HepG2 (cell line): ENCODE measurements around the gene TJP2. TPM values are rescaled to one million over a fixed set of nuclear protein-coding genes. Genes with fewer than 3 reads are reported as not detected.

Source experiments
- EEA1 ChIP-seq: sonication (generic); formaldehyde crosslinking; IDR thresholded peaks from 2 replicates; pipeline ENCODE4 v1.5.1; 2020; ENCODE audit warnings: mild to moderate bottlenecking, missing genetic modification reagents, borderline replicate concordance
- EED ChIP-seq: sonication (generic); formaldehyde crosslinking; IDR thresholded peaks from 2 replicates; pipeline ENCODE4 v1.5.0; 2020; ENCODE audit warnings: mild to moderate bottlenecking, missing genetic modification reagents
- IKZF4 ChIP-seq: sonication (generic); formaldehyde crosslinking; IDR thresholded peaks from 2 replicates; pipeline ENCODE4 v1.5.1; 2020; ENCODE audit warnings: borderline replicate concordance, mild to moderate bottlenecking, low read depth, missing genetic modification reagents; ENCODE audit errors: not compliant biosample characterization
- MAFG ChIP-seq: sonication (generic); formaldehyde crosslinking; IDR thresholded peaks from 2 replicates; pipeline ENCODE4 v1.5.1; 2020; ENCODE audit warnings: mild to moderate bottlenecking, missing genetic modification reagents
- MZF1 ChIP-seq: sonication (generic); formaldehyde crosslinking; IDR thresholded peaks from 2 replicates; pipeline ENCODE4 v1.8.1; 2023; ENCODE audit warnings: mild to moderate bottlenecking, missing genetic modification reagents, borderline replicate concordance
- RFX5 ChIP-seq: IDR thresholded peaks from 2 replicates; pipeline ENCODE4 v1.6.1; 2011; ENCODE audit warnings: low read depth, low read length, improper control_type of control experiment
- ZBTB1 ChIP-seq: sonication (generic); formaldehyde crosslinking; IDR thresholded peaks from 2 replicates; pipeline ENCODE4 v1.4.0; 2020; ENCODE audit warnings: missing genetic modification reagents, borderline replicate concordance
- ZFP1 ChIP-seq: IDR thresholded peaks from 2 replicates; pipeline ENCODE4 v1.6.1; 2016
- ZFP82 ChIP-seq: sonication (generic); formaldehyde crosslinking; IDR thresholded peaks from 2 replicates; pipeline ENCODE4 v1.5.1; 2020; ENCODE audit warnings: mild to moderate bottlenecking, missing genetic modification reagents, borderline replicate concordance
- ZNF10 ChIP-seq: sonication (generic); formaldehyde crosslinking; IDR thresholded peaks from 2 replicates; pipeline ENCODE4 v1.4.0; 2020; ENCODE audit warnings: mild to moderate bottlenecking, low read depth, missing genetic modification reagents, borderline replicate concordance
- ZNF264 ChIP-seq: sonication (generic); formaldehyde crosslinking; IDR thresholded peaks from 2 replicates; pipeline ENCODE4 v1.4.0; 2020; ENCODE audit warnings: missing genetic modification reagents
- ZNF672 ChIP-seq: sonication (generic); formaldehyde crosslinking; IDR thresholded peaks from 2 replicates; pipeline ENCODE4 v1.8.1; 2022; ENCODE audit warnings: missing genetic modification reagents
- ZNF713 ChIP-seq: sonication (generic); formaldehyde crosslinking; IDR thresholded peaks from 2 replicates; pipeline ENCODE4 v1.4.0; 2020; ENCODE audit warnings: mild to moderate bottlenecking, missing genetic modification reagents
- ZNF839 ChIP-seq: sonication (generic); formaldehyde crosslinking; IDR thresholded peaks from 2 replicates; pipeline ENCODE4 v1.4.0; 2020; ENCODE audit warnings: missing genetic modification reagents, mild to moderate bottlenecking, borderline replicate concordance
- polyA plus RNA-seq, 8 experiments: library from polyadenylated mRNA; depleted of rRNA in 3 of 8; stranded (reverse) in 7 of 8; unstranded in 1 of 8; fragments of >200 nt; fragmentation: Illumina TruSeq in 4 of 8; extraction: Trizol in 4 of 8; gene quantifications; 2 replicates each; pipeline versions ENCODE4 v1.2.1 to v1.2.3, GENCODE V29; 2011 to 2016; ENCODE audit warnings: low read depth in 4 of 8, missing spikeins in 1 of 8, mixed read lengths in 1 of 8; ENCODE audit not compliant: insufficient read depth in 1 of 8
- total RNA-seq, 5 experiments: library from RNA; depleted of rRNA; stranded (reverse); fragments of >200 nt; fragmentation: Illumina TruSeq; extraction: Trizol; gene quantifications; 2 replicates each; pipeline ENCODE4 v1.2.3, GENCODE V29; 2016; ENCODE audit warnings: low read depth in 1 of 5
- TF ChIP-seq, protein P1 (sequence below), 2 experiments: sonication (generic) in 1 of 2; formaldehyde crosslinking in 1 of 2; IDR thresholded peaks; 2 replicates each; pipeline versions ENCODE4 v1.4.0 to v1.6.1; 2018 to 2020; ENCODE audit warnings: missing genetic modification reagents in 2 of 2, borderline replicate concordance in 1 of 2, low read depth in 1 of 2, mild to moderate bottlenecking in 1 of 2, missing biosample characterization in 1 of 2
- TF ChIP-seq, protein P2 (sequence below): sonication (generic); formaldehyde crosslinking; IDR thresholded peaks from 2 replicates; pipeline ENCODE4 v1.8.1; 2023; ENCODE audit warnings: missing genetic modification reagents, inconsistent platforms, borderline replicate concordance
- TF ChIP-seq, protein P3 (sequence below): sonication (generic); formaldehyde crosslinking; IDR thresholded peaks from 2 replicates; pipeline ENCODE4 v1.8.0; 2022; ENCODE audit warnings: missing genetic modification reagents, mild to moderate bottlenecking, borderline replicate concordance
- TF ChIP-seq, protein P4 (sequence below): sonication (generic); formaldehyde crosslinking; IDR thresholded peaks from 2 replicates; pipeline ENCODE4 v1.4.0; 2020; ENCODE audit warnings: mild to moderate bottlenecking, missing genetic modification reagents
- TF ChIP-seq, protein P5 (sequence below): sonication (generic); formaldehyde crosslinking; IDR thresholded peaks from 2 replicates; pipeline ENCODE4 v1.4.0; 2020; ENCODE audit warnings: missing genetic modification reagents, borderline replicate concordance

TJP2 gene
- total and polyA plus RNA-seq, 2 of the 13 experiments (the other 11 are each of a cell fraction or from before 2014, with no cell fraction given), result 109 to 110 TPM

DNA sequence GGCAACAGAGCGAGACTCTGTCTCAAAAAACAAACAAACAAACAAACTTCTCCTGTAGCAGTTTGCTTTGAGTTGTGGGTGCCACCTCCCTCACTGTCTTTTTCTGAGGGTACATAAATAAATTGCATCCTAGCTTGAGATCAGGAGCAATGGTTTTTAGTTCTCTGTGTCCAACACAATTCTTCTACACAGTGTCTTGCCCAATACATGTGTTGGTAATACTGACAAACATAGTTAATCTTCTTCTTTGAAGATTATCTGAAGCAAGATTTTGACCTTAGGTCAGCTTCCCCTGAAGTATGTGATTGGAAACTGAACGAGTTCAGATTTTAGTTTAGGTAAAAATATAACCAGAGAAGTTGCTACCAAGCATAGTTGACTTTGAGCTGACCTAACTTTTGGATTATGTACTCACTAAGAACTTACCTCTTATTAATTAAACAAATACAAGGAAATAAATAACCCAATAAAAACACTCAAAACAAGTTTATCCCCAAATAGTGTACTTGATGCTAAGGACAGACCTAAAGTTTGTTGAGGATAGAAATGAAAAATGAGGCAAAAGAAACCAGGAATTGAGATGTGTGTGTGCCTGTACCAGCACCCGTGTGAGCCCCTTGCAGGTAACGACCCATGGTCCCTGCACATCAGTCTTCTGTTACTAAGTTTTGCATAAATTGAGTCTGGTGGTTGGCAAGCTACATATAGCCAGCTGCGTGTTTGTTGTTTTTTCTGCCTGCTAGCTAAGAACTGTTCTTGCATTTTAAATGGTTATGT, 16.2 kb downstream of the TJP2 start (continued):
- TF ChIP-seq RFX5 (no peak), ZNF839 (CRISPR knock-in tag) (no peak), MZF1 (CRISPR knock-in tag) (no peak), ZNF264 (CRISPR knock-in tag) (no peak), ZBTB1 (CRISPR knock-in tag) (no peak), ZFP1 (CRISPR knock-in tag) (0 out of 2 replicates have a peak, but pooled peaks have one; percentile 9), ZNF672 (no peak), EED (CRISPR knock-in tag) (no peak), ZFP82 (no peak), EEA1 (CRISPR knock-in tag) (no peak), ZNF713 (CRISPR knock-in tag) (no peak), ZNF10 (CRISPR knock-in tag) (no peak), MAFG (no peak), IKZF4 (CRISPR knock-in tag) (no peak)
- TF ChIP-seq, protein P1, sequence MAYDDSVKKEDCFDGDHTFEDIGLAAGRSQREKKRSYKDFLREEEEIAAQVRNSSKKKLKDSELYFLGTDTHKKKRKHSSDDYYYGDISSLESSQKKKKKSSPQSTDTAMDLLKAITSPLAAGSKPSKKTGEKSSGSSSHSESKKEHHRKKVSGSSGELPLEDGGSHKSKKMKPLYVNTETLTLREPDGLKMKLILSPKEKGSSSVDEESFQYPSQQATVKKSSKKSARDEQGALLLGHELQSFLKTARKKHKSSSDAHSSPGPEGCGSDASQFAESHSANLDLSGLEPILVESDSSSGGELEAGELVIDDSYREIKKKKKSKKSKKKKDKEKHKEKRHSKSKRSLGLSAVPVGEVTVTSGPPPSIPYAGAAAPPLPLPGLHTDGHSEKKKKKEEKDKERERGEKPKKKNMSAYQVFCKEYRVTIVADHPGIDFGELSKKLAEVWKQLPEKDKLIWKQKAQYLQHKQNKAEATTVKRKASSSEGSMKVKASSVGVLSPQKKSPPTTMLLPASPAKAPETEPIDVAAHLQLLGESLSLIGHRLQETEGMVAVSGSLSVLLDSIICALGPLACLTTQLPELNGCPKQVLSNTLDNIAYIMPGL (CRISPR knock-in tag; IDR thresholded peaks at IDR 0.05; ENCODE audit: borderline replicate concordance in 1 of 2, low read depth in 1 of 2), result no peak
- TF ChIP-seq, protein P2, sequence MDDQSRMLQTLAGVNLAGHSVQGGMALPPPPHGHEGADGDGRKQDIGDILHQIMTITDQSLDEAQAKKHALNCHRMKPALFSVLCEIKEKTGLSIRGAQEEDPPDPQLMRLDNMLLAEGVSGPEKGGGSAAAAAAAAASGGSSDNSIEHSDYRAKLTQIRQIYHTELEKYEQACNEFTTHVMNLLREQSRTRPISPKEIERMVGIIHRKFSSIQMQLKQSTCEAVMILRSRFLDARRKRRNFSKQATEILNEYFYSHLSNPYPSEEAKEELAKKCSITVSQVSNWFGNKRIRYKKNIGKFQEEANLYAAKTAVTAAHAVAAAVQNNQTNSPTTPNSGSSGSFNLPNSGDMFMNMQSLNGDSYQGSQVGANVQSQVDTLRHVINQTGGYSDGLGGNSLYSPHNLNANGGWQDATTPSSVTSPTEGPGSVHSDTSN (CRISPR knock-in tag), result no peak
- TF ChIP-seq, protein P3, sequence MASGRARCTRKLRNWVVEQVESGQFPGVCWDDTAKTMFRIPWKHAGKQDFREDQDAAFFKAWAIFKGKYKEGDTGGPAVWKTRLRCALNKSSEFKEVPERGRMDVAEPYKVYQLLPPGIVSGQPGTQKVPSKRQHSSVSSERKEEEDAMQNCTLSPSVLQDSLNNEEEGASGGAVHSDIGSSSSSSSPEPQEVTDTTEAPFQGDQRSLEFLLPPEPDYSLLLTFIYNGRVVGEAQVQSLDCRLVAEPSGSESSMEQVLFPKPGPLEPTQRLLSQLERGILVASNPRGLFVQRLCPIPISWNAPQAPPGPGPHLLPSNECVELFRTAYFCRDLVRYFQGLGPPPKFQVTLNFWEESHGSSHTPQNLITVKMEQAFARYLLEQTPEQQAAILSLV (CRISPR knock-in tag), result no peak
- TF ChIP-seq, protein P4, sequence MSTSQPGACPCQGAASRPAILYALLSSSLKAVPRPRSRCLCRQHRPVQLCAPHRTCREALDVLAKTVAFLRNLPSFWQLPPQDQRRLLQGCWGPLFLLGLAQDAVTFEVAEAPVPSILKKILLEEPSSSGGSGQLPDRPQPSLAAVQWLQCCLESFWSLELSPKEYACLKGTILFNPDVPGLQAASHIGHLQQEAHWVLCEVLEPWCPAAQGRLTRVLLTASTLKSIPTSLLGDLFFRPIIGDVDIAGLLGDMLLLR (CRISPR knock-in tag), result no peak
- TF ChIP-seq, protein P5, sequence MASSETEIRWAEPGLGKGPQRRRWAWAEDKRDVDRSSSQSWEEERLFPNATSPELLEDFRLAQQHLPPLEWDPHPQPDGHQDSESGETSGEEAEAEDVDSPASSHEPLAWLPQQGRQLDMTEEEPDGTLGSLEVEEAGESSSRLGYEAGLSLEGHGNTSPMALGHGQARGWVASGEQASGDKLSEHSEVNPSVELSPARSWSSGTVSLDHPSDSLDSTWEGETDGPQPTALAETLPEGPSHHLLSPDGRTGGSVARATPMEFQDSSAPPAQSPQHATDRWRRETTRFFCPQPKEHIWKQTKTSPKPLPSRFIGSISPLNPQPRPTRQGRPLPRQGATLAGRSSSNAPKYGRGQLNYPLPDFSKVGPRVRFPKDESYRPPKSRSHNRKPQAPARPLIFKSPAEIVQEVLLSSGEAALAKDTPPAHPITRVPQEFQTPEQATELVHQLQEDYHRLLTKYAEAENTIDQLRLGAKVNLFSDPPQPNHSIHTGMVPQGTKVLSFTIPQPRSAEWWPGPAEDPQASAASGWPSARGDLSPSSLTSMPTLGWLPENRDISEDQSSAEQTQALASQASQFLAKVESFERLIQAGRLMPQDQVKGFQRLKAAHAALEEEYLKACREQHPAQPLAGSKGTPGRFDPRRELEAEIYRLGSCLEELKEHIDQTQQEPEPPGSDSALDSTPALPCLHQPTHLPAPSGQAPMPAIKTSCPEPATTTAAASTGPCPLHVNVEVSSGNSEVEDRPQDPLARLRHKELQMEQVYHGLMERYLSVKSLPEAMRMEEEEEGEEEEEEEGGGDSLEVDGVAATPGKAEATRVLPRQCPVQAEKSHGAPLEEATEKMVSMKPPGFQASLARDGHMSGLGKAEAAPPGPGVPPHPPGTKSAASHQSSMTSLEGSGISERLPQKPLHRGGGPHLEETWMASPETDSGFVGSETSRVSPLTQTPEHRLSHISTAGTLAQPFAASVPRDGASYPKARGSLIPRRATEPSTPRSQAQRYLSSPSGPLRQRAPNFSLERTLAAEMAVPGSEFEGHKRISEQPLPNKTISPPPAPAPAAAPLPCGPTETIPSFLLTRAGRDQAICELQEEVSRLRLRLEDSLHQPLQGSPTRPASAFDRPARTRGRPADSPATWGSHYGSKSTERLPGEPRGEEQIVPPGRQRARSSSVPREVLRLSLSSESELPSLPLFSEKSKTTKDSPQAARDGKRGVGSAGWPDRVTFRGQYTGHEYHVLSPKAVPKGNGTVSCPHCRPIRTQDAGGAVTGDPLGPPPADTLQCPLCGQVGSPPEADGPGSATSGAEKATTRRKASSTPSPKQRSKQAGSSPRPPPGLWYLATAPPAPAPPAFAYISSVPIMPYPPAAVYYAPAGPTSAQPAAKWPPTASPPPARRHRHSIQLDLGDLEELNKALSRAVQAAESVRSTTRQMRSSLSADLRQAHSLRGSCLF (CRISPR knock-in tag), result no peak
